Left lung (tissue), 10 donors: ENCODE data around the gene KIF2A. TPM values are rescaled to one million over a fixed set of nuclear protein-coding genes. Genes with fewer than 3 reads are reported as not detected.

Experiments
- ATAC-seq: fragments of 200-7000 bp; cut with Tn5 transposase; one replicate; pipeline ENCODE4 v1.9.1; 2020; ENCODE audit warnings: moderate library complexity
- DNase-seq, 4 donors: peaks; one replicate each; pipeline ENCODE4 v3.0.0-alpha.2; 2013 to 2020
- H3K27ac ChIP-seq, 2 donors: fragments of 200-600 bp; sonication (generic) in 1 of 2; one replicate each; pipeline versions ENCODE4 v1.5.0 to v1.8.0; 2020 to 2021
- H3K27me3 ChIP-seq, 2 donors: fragments of 200-600 bp; sonication (generic) in 1 of 2; one replicate each; pipeline versions ENCODE4 v1.5.0 to v1.8.0; 2020 to 2021
- H3K36me3 ChIP-seq, 2 donors: fragments of 200-600 bp; sonication (generic) in 1 of 2; one replicate each; pipeline versions ENCODE4 v1.5.0 to v1.8.0; 2020 to 2021
- H3K4me1 ChIP-seq, 2 donors: fragments of 200-600 bp; one replicate each; pipeline ENCODE4 v1.8.0; 2021
- H3K4me3 ChIP-seq, 2 donors: fragments of 200-600 bp; sonication (generic) in 1 of 2; one replicate each; pipeline versions ENCODE4 v1.5.0 to v1.8.0; 2020 to 2021; ENCODE audit warnings: mild to moderate bottlenecking in 1 of 2
- H3K9me3 ChIP-seq, 2 donors: fragments of 200-600 bp; sonication (generic) in 1 of 2; one replicate each; pipeline versions ENCODE4 v1.5.0 to v1.8.0; 2020 to 2021
- CTCF ChIP-seq, 2 donors: fragments of 200-600 bp; sonication (generic) in 1 of 2; IDR thresholded peaks; one replicate each; pipeline versions ENCODE4 v1.5.0 to v1.8.0; 2021; ENCODE audit warnings: antibody characterized with exemption in 2 of 2
- intact Hi-C, 2 donors: fragments of 100-400 bp; cut with DNase I; formaldehyde crosslinking; loops; one replicate each; pipeline versions ENCODE4 v1.11.2 to v1.14.2; 2022
- polyA plus RNA-seq, 6 donors: library from polyadenylated mRNA; unstranded; fragments of 120-200 nt; gene quantifications; one replicate each; pipeline ENCODE4 v1.2.1, GENCODE V29; 2013; ENCODE audit not compliant: insufficient read length in 6 of 6
- total RNA-seq, 2 donors: library from RNA; stranded (reverse); fragmentation: NEBNext Ultra II Directional; extraction: Animal tissue kit (Norgen Biotek cat#: 25700); gene quantifications; one replicate each; pipeline ENCODE4 v1.2.1, GENCODE V29; 2021
- donor health status: DM: no; HTN: yes; CAD: no.
- donor health status: DM: no; HTN: no; CAD: no.

The KIF2A gene
- total and polyA plus RNA-seq, 8 donors: 26.3 to 48.3 (median 43.0) TPM

GRCh38 chr5:62260513-62260912 lies 45.5 kb upstream of the KIF2A start:
- H3K9me3 ChIP-seq: no peaks in the 10 kb centered on the region
- H3K4me3 ChIP-seq: no peak overlapping the region
- TF ChIP-seq CTCF (IDR thresholded peaks at IDR 0.05): no peak
- no peaks in the 10 kb centered on the region for H3K27me3 ChIP-seq
- DNase-seq (peak in 2 of 4 donors; percentile 42 to 64), ATAC-seq (peak; percentile 49)
- H3K4me1 ChIP-seq: no peaks in the 10 kb centered on the region
- intact Hi-C loops: no loop called here
- H3K27ac ChIP-seq: no peak overlapping the region
- H3K36me3 ChIP-seq: no peaks in the 10 kb centered on the region

- Histone ChIP-seq H3K4me1 (no peaks in the 10 kb centered on the region), H3K9me3 (no peaks in the 10 kb centered on the region), H3K36me3 (no peaks in the 10 kb centered on the region), H3K27me3 (no peaks in the 10 kb centered on the region), H3K27ac (no peak overlapping the region), H3K4me3 (no peak overlapping the region)
- intact Hi-C loops: no loop called here
- DNase-seq (no peak), ATAC-seq (no peak)
- no peak for TF ChIP-seq CTCF (IDR thresholded peaks at IDR 0.05)
These were observed 42.6 kb upstream of the KIF2A start for GRCh38 chr5:62263401-62263800.

- DNase-seq (no peak), ATAC-seq (no peak)
- intact Hi-C loops: no loop called here
- H3K27ac ChIP-seq: no peak overlapping the region
- H3K27me3 ChIP-seq: no peaks in the 10 kb centered on the region
- H3K36me3 ChIP-seq: no peaks in the 10 kb centered on the region
- no peak for TF ChIP-seq CTCF (IDR thresholded peaks at IDR 0.05)
- no peaks in the 10 kb centered on the region for H3K9me3 ChIP-seq
- no peak overlapping the region for H3K4me3 ChIP-seq
- H3K4me1 ChIP-seq: no peaks in the 10 kb centered on the region
These were observed 40.3 kb upstream of the KIF2A start for GRCh38 chr5:62265648-62266112.

GRCh38 chr5:62266573-62266972 lies 39.4 kb upstream of the KIF2A start:
- Histone ChIP-seq H3K27me3 (no peaks in the 10 kb centered on the region), H3K4me3 (no peak overlapping the region), H3K27ac (no peak overlapping the region), H3K36me3 (no peaks in the 10 kb centered on the region), H3K4me1 (no peaks in the 10 kb centered on the region), H3K9me3 (no peaks in the 10 kb centered on the region)
- no peak for ATAC-seq
- TF ChIP-seq CTCF (IDR thresholded peaks at IDR 0.05): no peak
- intact Hi-C loops: no loop called here
- DNase-seq: no peak

- Histone ChIP-seq H3K4me3 (no peak overlapping the region), H3K36me3 (no peaks in the 10 kb centered on the region), H3K27me3 (no peaks in the 10 kb centered on the region), H3K27ac (no peak overlapping the region), H3K4me1 (no peaks in the 10 kb centered on the region), H3K9me3 (no peaks in the 10 kb centered on the region)
- intact Hi-C loops: no loop called here
- ATAC-seq: peak; percentile 75
- no peak for TF ChIP-seq CTCF (IDR thresholded peaks at IDR 0.05)
- DNase-seq: peak in 1 of 4 donors; percentile 53
These were observed 37.8 kb upstream of the KIF2A start for GRCh38 chr5:62268234-62268633.
